Osteoblast (primary cell): ENCODE data around the gene CAAP1. TPM values are rescaled to one million over a fixed set of nuclear protein-coding genes. Genes with fewer than 3 reads are reported as not detected.

ENCODE experiments used
- DNase-seq: peaks from one replicate; pipeline ENCODE4 v3.0.0; 2011; ENCODE audit warnings: low spot score, mixed read lengths; ENCODE audit not compliant: insufficient read length; ENCODE audit errors: missing footprints
- H2AFZ ChIP-seq: 2 replicates; pipeline ENCODE4 v1.6.0; 2011; ENCODE audit warnings: mild to moderate bottlenecking, low read length
- H3K27ac ChIP-seq: 2 replicates; pipeline ENCODE4 v1.5.1; 2011; ENCODE audit warnings: mild to moderate bottlenecking, low read depth, low read length, moderate library complexity
- H3K27me3 ChIP-seq: 2 replicates; pipeline ENCODE4 v1.6.0; 2012; ENCODE audit warnings: mild to moderate bottlenecking, control low read depth, inconsistent platforms, low read length, moderate library complexity; ENCODE audit not compliant: insufficient read depth
- H3K36me3 ChIP-seq: 2 replicates; pipeline ENCODE4 v1.5.1; 2011; ENCODE audit warnings: mild to moderate bottlenecking, low read length, control low read depth, moderate library complexity; ENCODE audit not compliant: insufficient read depth
- H3K4me1 ChIP-seq: 2 replicates; pipeline ENCODE4 v1.5.1; 2011; ENCODE audit warnings: mild to moderate bottlenecking, low read length, control low read depth, moderate library complexity; ENCODE audit not compliant: insufficient read depth
- H3K4me2 ChIP-seq: 2 replicates; pipeline ENCODE4 v1.6.0; 2011; ENCODE audit warnings: mild to moderate bottlenecking, low read length; ENCODE audit not compliant: insufficient read depth
- H3K4me3 ChIP-seq: fragments of 200-600 bp; sonication (generic); 3 replicates; pipeline ENCODE4 v1.5.1; 2012; ENCODE audit warnings: mild to moderate bottlenecking, low read length, inconsistent platforms; ENCODE audit not compliant: insufficient read depth
- H3K79me2 ChIP-seq: 2 replicates; pipeline ENCODE4 v1.6.0; 2012; ENCODE audit warnings: mild to moderate bottlenecking, low read length, control low read depth, inconsistent platforms; ENCODE audit not compliant: insufficient read depth
- H3K9me3 ChIP-seq: 2 replicates; pipeline ENCODE4 v1.5.1; 2011; ENCODE audit warnings: low read depth, low read length, control low read depth
- H4K20me1 ChIP-seq: 2 replicates; pipeline ENCODE4 v1.6.0; 2012; ENCODE audit warnings: mild to moderate bottlenecking, low read length, control low read depth; ENCODE audit not compliant: insufficient read depth
- total RNA-seq: library from RNA; depleted of rRNA; stranded (reverse); fragments of >200 nt; gene quantifications from 2 replicates; pipeline ENCODE4 v1.2.3, GENCODE V29; 2012
- TF ChIP-seq, protein P1 (sequence below): IDR thresholded peaks from 2 replicates; pipeline ENCODE4 v1.5.1; 2011; ENCODE audit warnings: mild to moderate bottlenecking, low read depth, low read length, moderate library complexity; ENCODE audit errors: extremely low read depth

The CAAP1 gene
- total RNA-seq, 1 donor, result 13.8 TPM

DNA sequence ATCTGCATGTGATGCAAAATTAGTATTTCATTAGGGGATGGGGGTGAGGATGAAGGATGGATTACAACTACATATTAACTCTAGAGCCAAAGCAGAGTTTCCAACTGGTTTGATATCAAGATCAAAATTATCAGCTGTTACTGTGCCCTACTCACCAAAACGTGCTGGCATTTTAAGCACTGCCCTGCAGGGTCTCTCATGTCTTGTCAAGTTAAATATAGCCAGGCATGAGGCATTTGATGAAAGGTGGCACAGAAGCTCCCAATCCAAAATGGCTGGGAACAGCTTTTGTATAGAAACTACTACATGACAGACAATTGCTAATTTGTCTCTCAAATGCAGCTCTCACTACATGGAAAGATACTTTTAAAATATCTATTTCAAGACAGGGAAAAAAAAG is 27.1 kb upstream of the CAAP1 start:
- TF ChIP-seq, protein P1, sequence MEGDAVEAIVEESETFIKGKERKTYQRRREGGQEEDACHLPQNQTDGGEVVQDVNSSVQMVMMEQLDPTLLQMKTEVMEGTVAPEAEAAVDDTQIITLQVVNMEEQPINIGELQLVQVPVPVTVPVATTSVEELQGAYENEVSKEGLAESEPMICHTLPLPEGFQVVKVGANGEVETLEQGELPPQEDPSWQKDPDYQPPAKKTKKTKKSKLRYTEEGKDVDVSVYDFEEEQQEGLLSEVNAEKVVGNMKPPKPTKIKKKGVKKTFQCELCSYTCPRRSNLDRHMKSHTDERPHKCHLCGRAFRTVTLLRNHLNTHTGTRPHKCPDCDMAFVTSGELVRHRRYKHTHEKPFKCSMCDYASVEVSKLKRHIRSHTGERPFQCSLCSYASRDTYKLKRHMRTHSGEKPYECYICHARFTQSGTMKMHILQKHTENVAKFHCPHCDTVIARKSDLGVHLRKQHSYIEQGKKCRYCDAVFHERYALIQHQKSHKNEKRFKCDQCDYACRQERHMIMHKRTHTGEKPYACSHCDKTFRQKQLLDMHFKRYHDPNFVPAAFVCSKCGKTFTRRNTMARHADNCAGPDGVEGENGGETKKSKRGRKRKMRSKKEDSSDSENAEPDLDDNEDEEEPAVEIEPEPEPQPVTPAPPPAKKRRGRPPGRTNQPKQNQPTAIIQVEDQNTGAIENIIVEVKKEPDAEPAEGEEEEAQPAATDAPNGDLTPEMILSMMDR, result no peak
- Histone ChIP-seq H3K79me2 (no peaks in the 10 kb centered on the region), H3K27ac (no peak overlapping the region), H2AFZ (no peak overlapping the region), H3K4me3 (no peak overlapping the region), H3K27me3 (no peaks in the 10 kb centered on the region), H3K4me1 (no peaks in the 10 kb centered on the region), H3K9me3 (no peaks in the 10 kb centered on the region), H4K20me1 (no peaks in the 10 kb centered on the region), H3K4me2 (no peak overlapping the region), H3K36me3 (peaks cover 74% of the 10 kb centered on the region)
- DNase-seq, result no peak

DNA sequence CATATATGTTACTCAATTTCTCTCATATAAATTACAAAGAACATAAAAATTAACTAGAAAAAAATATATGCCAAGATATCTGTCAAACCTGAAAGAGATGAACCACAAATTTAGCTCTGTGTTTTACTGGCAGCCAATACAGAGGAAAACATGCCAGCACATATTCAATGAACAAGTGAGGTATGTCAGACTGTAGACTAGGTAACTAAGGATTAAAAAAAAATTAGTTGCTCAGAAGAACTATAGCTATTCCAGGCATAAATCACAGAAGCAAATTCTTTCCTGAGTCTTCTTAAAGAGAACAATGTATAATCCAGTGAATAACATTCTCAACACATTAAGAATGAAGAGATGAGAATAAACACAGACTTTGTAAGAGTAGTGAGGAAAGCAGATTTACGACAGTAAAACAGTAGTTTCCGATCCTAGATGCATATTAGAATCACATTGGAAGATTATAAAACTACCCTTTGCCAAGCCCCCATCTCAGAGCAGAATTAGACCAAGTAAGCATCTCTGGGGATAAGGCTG is 20.6 kb upstream of the CAAP1 start:
- no peak overlapping the region for H3K4me3 ChIP-seq
- no peaks in the 10 kb centered on the region for H3K79me2 ChIP-seq
- H3K27me3 ChIP-seq, result no peaks in the 10 kb centered on the region
- TF ChIP-seq, protein P1, result no peak
- no peaks in the 10 kb centered on the region for H3K9me3 ChIP-seq
- no peaks in the 10 kb centered on the region for H4K20me1 ChIP-seq
- no peak overlapping the region for H3K27ac ChIP-seq
- H2AFZ ChIP-seq, result no peak overlapping the region
- H3K36me3 ChIP-seq, result peaks cover 51% of the 10 kb centered on the region
- no peaks in the 10 kb centered on the region for H3K4me1 ChIP-seq
- no peak for DNase-seq
- no peak overlapping the region for H3K4me2 ChIP-seq

DNA sequence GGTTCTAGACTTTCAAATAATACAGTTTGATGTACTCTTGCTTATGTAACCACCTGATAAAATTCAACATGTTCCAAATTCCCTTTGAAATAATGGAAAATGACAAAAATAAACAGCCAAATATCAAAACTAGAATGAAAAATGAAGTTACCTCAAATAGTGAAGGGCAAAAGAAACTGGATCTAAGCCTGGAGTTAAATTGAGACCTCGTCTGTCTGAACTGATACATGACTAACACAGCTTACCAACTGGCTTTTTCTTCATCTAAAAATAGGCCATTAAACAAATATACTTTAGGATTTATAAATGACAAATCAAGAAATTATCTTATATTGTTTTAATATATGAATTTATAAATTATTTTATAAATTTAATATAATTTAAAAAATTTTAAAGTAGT is 12.1 kb upstream of the CAAP1 start:
- Histone ChIP-seq H3K4me2 (no peak overlapping the region), H3K9me3 (no peaks in the 10 kb centered on the region), H3K36me3 (peaks cover 28% of the 10 kb centered on the region), H3K79me2 (no peaks in the 10 kb centered on the region), H3K27ac (no peak overlapping the region), H4K20me1 (no peaks in the 10 kb centered on the region), H2AFZ (no peak overlapping the region), H3K27me3 (no peaks in the 10 kb centered on the region), H3K4me3 (no peak overlapping the region), H3K4me1 (no peaks in the 10 kb centered on the region)
- DNase-seq, result no peak
- TF ChIP-seq, protein P1, result no peak

DNA sequence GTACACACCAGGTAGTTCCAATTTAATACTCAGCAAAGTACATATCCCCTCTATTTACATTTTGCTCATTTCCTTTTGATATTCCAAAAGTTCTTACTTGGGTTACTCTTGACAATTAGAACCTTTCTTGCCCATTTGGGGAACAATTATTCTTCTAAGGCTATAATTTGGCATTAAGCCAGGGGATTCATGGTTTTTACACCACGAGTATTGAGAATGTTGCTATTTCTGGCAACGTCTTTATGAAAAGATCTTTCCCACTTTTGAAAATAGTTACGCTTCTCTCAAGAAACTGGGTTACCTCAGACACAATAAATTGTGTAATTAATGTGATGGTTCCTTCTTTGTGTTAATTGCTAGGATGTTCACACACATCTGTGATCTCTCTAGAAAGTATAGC is 11.5 kb upstream of the CAAP1 start:
- no peak for DNase-seq
- Histone ChIP-seq H3K4me3 (no peak overlapping the region), H3K36me3 (peaks cover 25% of the 10 kb centered on the region), H4K20me1 (no peaks in the 10 kb centered on the region), H3K27ac (no peak overlapping the region), H3K4me2 (no peak overlapping the region), H3K79me2 (no peaks in the 10 kb centered on the region), H3K4me1 (no peaks in the 10 kb centered on the region), H2AFZ (no peak overlapping the region), H3K27me3 (no peaks in the 10 kb centered on the region), H3K9me3 (no peaks in the 10 kb centered on the region)
- TF ChIP-seq, protein P1, result no peak
